ENCODE results near the gene RNF40.

RNF40 gene

GRCh38 chr16:30761928-30762902 lies at the start of gene RNF40, which contains the start of gene CFAP119:
Gene RNF40 (plus strand): TSS chr16:30762322. CDS start chr16:30762546, 224 bp downstream.
Gene CFAP119 (minus strand): TSS chr16:30762062. CDS start chr16:30761748, 314 bp downstream.
- FAIRE-seq (peak; percentile 90), DNase-seq (ENCODE audit: low spot score) (peak; percentile 96)

GRCh38 chr16:30715750-30716445 lies 46.2 kb upstream of the RNF40 start:
- peak; percentile 24 for DNase-seq (ENCODE audit: low spot score)
- no peak for FAIRE-seq

GRCh38 chr16:30720086-30720485 lies 42.0 kb upstream of the RNF40 start:
- DNase-seq (ENCODE audit: low spot score) (no peak), FAIRE-seq (no peak)

GRCh38 chr16:30720694-30721093 lies 41.4 kb upstream of the RNF40 start:
- FAIRE-seq (no peak), DNase-seq (ENCODE audit: low spot score) (no peak)

- FAIRE-seq (no peak), DNase-seq (ENCODE audit: low spot score) (no peak)
Observed at GRCh38 chr16:30721167-30721566, 41.0 kb upstream of the RNF40 start.

GRCh38 chr16:30721606-30722005 lies 40.5 kb upstream of the RNF40 start:
- FAIRE-seq: no peak
- DNase-seq (ENCODE audit: low spot score): no peak

- no peak for FAIRE-seq
Observed at GRCh38 chr16:30722443-30722842, 39.7 kb upstream of the RNF40 start.

GRCh38 chr16:30722916-30723315 lies 39.2 kb upstream of the RNF40 start:
- DNase-seq (ENCODE audit: low spot score): no peak
- no peak for FAIRE-seq

More at GRCh38 chr16:30722443-30722842, 39.7 kb upstream of the RNF40 start:
- no peak for DNase-seq (ENCODE audit: low spot score)

GRCh38 chr16:30723725-30724355 lies 38.3 kb upstream of the RNF40 start:
- FAIRE-seq (no peak), DNase-seq (ENCODE audit: low spot score) (no peak)

- FAIRE-seq: no peak
- no peak for DNase-seq (ENCODE audit: low spot score)
Observed at GRCh38 chr16:30724641-30725417, 37.3 kb upstream of the RNF40 start.

GRCh38 chr16:30725418-30725792 lies 36.7 kb upstream of the RNF40 start:
- DNase-seq (ENCODE audit: low spot score) (no peak), FAIRE-seq (no peak)

- DNase-seq (ENCODE audit: low spot score) (no peak), FAIRE-seq (no peak)
Observed at GRCh38 chr16:30728321-30728720, 33.8 kb upstream of the RNF40 start.

GRCh38 chr16:30728899-30729672 lies 33.0 kb upstream of the RNF40 start:
- FAIRE-seq (no peak), DNase-seq (ENCODE audit: low spot score) (no peak)

GRCh38 chr16:30731411-30731810 lies 30.7 kb upstream of the RNF40 start:
- FAIRE-seq: no peak
- no peak for DNase-seq (ENCODE audit: low spot score)

GRCh38 chr16:30736995-30737793 lies 24.9 kb upstream of the RNF40 start:
- no peak for FAIRE-seq
- DNase-seq (ENCODE audit: low spot score): no peak

GRCh38 chr16:30737794-30738648 lies 24.1 kb upstream of the RNF40 start:
- DNase-seq (ENCODE audit: low spot score): no peak
- FAIRE-seq: no peak

GRCh38 chr16:30738984-30739951 lies 22.9 kb upstream of the RNF40 start:
- DNase-seq (ENCODE audit: low spot score) (no peak), FAIRE-seq (no peak)
